IMR-90 (cell line): ENCODE measurements around the gene CCDC177.

ENCODE experiments used
- RAD21 ChIP-seq: IDR thresholded peaks from 2 replicates; pipeline ENCODE4 v1.6.1; 2012; ENCODE audit warnings: low read length, improper control_type of control experiment
- RFX5 ChIP-seq: IDR thresholded peaks from 2 replicates; pipeline ENCODE4 v1.8.0; 2012; ENCODE audit warnings: low read depth, mild to moderate bottlenecking, low read length, moderate library complexity
- TF ChIP-seq, protein P1 (sequence below): conservative IDR thresholded peaks from 2 replicates; pipeline ENCODE4 v1.5.1; 2012; ENCODE audit warnings: mild to moderate bottlenecking, low read depth, low read length, improper control_type of control experiment

DNA sequence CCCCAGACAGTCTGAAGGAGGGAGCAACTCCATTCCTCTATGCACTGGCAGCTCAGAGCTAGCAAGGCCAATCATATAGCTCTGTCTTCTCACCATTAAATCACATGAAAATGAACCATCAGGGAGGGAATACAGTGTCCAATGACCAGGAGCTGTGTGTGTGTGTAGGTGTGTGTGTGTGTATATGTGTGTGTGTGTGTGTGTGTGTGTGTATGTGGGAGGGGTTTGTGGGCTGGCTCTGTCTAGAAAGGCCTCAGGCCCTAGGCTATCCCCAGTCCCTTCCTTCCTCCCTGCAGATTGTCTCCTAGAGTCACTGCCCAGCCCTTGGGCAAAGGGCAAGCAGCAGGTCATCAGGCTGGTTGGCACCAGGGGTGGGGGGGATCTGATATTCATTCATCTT, 31.1 kb upstream of the CCDC177 start:
- TF ChIP-seq, protein P1, sequence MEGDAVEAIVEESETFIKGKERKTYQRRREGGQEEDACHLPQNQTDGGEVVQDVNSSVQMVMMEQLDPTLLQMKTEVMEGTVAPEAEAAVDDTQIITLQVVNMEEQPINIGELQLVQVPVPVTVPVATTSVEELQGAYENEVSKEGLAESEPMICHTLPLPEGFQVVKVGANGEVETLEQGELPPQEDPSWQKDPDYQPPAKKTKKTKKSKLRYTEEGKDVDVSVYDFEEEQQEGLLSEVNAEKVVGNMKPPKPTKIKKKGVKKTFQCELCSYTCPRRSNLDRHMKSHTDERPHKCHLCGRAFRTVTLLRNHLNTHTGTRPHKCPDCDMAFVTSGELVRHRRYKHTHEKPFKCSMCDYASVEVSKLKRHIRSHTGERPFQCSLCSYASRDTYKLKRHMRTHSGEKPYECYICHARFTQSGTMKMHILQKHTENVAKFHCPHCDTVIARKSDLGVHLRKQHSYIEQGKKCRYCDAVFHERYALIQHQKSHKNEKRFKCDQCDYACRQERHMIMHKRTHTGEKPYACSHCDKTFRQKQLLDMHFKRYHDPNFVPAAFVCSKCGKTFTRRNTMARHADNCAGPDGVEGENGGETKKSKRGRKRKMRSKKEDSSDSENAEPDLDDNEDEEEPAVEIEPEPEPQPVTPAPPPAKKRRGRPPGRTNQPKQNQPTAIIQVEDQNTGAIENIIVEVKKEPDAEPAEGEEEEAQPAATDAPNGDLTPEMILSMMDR = no peak
- TF ChIP-seq RAD21 (no peak), RFX5 (no peak)
